ENCODE measurements around the gene NDE1. TPM values are rescaled to one million over a fixed set of nuclear protein-coding genes. Genes with fewer than 3 reads are reported as not detected.

NDE1 gene
- total RNA-seq, 2 donors from 2014 or later, result 38.5 to 50.3 TPM

GRCh38 chr16:15714393-15715172 is 64.5 kb downstream of the NDE1 start:
- Histone ChIP-seq H3K36me3 (peaks cover 5% of the 10 kb centered on the region), H3K27me3 (no peaks in the 10 kb centered on the region), H3K9ac (ENCODE audit: low read depth in 2 of 2, low read length in 2 of 2) (no peak overlapping the region), H3K27ac (no peak overlapping the region), H3K9me3 (no peaks in the 10 kb centered on the region), H3K4me3 (no peak overlapping the region), H3K4me1 (no peaks in the 10 kb centered on the region)
- no peak for TF ChIP-seq CTCF (IDR thresholded peaks at IDR 0.05)
- intact Hi-C loops (cut with DNase I), result no loop called here
- DNase-seq, result no peak

- no peak for DNase-seq
- no peak overlapping the region for H3K9ac ChIP-seq (ENCODE audit: low read depth in 2 of 2, low read length in 2 of 2)
Observed at GRCh38 chr16:15715221-15715620, 65.2 kb downstream of the NDE1 start.

GRCh38 chr16:15716694-15717447 is 66.8 kb downstream of the NDE1 start:
- intact Hi-C loops (cut with DNase I), result no loop called here
- H3K36me3 ChIP-seq, result peaks cover 5% of the 10 kb centered on the region
- no peak overlapping the region for H3K9ac ChIP-seq (ENCODE audit: low read depth in 2 of 2, low read length in 2 of 2)
- H3K4me3 ChIP-seq, result no peak overlapping the region
- H3K27ac ChIP-seq, result no peak overlapping the region
- H3K9me3 ChIP-seq, result no peaks in the 10 kb centered on the region
- H3K4me1 ChIP-seq, result no peaks in the 10 kb centered on the region
- DNase-seq, result no peak
- TF ChIP-seq CTCF (IDR thresholded peaks at IDR 0.05), result no peak
- H3K27me3 ChIP-seq, result no peaks in the 10 kb centered on the region

More at GRCh38 chr16:15715221-15715620, 65.2 kb downstream of the NDE1 start:
- no peaks in the 10 kb centered on the region for H3K27me3 ChIP-seq
- TF ChIP-seq CTCF (IDR thresholded peaks at IDR 0.05), result no peak
- H3K4me1 ChIP-seq, result no peaks in the 10 kb centered on the region
- H3K4me3 ChIP-seq, result no peak overlapping the region
- peaks cover 5% of the 10 kb centered on the region for H3K36me3 ChIP-seq
- intact Hi-C loops (cut with DNase I), result no loop called here
- no peaks in the 10 kb centered on the region for H3K9me3 ChIP-seq
- no peak overlapping the region for H3K27ac ChIP-seq

- intact Hi-C loops (cut with DNase I), result no loop called here
- Histone ChIP-seq H3K9me3 (no peaks in the 10 kb centered on the region), H3K27ac (no peak overlapping the region), H3K27me3 (no peaks in the 10 kb centered on the region), H3K4me3 (no peak overlapping the region), H3K36me3 (peaks cover 11% of the 10 kb centered on the region), H3K4me1 (no peaks in the 10 kb centered on the region), H3K9ac (ENCODE audit: low read depth in 2 of 2, low read length in 2 of 2) (no peak overlapping the region)
- no peak for DNase-seq
- no peak for TF ChIP-seq CTCF (IDR thresholded peaks at IDR 0.05)
Observed at GRCh38 chr16:15721018-15721417, 71.0 kb downstream of the NDE1 start.

GRCh38 chr16:15723808-15724207 is 73.8 kb downstream of the NDE1 start:
- intact Hi-C loops (cut with DNase I), result no loop called here
- H3K4me3 ChIP-seq, result no peak overlapping the region
- H3K27ac ChIP-seq, result no peak overlapping the region
- no peak overlapping the region for H3K9ac ChIP-seq (ENCODE audit: low read depth in 2 of 2, low read length in 2 of 2)
- H3K27me3 ChIP-seq, result no peaks in the 10 kb centered on the region
- no peaks in the 10 kb centered on the region for H3K9me3 ChIP-seq
- no peaks in the 10 kb centered on the region for H3K4me1 ChIP-seq
- no peak for DNase-seq
- no peak for TF ChIP-seq CTCF (IDR thresholded peaks at IDR 0.05)
- peaks cover 6% of the 10 kb centered on the region for H3K36me3 ChIP-seq
